Right hindlimb (tissue), 1 donor: ENCODE measurements around the gene PABPC3.

Experiments used
- DNase-seq: peaks from one replicate; pipeline ENCODE4 v3.0.0-alpha.2; 2018

Gene PABPC3

DNA sequence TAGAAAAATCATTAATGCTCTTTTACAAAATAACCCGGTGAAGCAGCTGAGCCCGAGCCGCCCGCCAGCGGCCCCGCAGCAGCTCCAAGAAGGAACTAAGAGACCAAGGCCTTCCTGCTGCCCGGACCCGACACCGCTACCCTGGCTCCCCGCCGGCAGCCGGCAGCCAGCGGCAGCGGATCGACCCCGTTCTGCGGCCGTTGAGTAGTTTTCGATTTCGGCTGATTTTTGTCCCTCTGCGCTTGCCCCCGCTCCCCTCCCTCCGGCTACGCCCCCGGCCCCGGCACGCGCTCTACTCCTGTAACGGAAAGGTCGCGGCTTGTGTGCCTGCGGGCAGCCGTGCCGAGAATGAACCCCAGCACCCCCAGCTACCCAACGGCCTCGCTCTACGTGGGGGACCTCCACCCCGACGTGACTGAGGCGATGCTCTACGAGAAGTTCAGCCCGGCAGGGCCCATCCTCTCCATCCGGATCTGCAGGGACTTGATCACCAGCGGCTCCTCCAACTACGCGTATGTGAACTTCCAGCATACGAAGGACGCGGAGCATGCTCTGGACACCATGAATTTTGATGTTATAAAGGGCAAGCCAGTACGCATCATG, at the start of gene PABPC3:
Gene PABPC3, plus strand, starts transcription at position 286 of the 603 bp plus-strand sequence. Its CDS starts 63 bp downstream, at position 349.
- DNase-seq = peak; percentile 44

DNA sequence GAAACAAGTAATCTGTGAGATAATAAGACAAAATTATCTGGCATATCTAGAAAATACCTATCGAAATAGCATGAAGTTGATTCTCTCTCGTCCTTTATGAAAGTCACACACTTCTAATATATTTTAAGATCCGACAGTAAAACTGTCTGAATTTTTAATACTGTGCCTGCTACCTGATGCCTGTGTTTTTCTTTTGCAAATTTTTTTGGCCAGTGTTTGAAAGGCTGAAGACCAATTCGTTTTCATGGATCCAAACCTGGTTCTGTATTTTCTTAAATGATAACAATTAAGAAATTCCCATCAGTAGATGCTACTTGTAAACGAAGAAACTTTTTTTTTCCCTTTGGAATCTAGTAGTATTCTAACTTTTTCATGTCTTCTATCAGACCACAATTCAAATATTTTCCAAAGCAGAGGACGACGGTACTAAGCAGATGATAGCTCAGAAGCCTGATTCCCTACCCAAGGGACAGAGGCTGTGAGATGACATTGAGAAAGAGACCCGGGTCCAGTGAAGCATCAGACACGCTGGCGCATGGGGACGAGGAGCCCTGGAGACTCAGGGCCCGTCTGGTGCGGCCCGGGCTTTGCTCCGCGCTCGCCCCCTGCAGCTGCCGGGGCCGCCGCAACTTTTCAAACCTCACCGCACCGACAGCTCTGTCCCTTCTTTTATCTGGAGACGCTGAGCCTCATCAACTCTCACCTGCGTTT, 49.5 kb upstream of the PABPC3 start:
- no peak for DNase-seq

DNA sequence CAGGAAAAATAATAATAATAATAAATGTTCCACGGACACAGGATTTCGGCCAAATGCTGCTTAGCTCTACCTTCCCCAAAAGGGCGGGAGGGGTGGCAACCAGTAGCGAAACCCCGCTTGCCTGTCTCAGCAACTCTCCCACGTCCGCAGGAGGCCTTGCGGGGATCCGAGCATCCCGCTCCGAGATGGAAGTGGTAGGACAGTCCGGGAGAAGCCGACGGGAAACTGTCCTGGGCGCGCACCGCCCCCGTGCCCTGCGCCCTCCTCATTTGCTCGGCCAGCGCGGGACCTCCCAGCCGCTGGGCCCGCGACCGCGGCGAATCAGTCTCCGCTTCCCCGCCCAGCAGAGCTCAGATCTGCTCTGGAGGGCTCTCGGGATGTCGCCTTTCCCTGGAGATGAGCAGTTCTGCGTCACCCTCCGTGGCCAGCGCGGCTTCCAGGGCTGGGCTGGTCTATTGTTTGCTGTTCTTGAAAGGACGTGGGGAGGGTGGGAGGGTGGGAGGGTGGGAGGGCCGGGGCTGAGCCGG, 48.9 kb upstream of the PABPC3 start:
- DNase-seq = peak; percentile 48

DNA sequence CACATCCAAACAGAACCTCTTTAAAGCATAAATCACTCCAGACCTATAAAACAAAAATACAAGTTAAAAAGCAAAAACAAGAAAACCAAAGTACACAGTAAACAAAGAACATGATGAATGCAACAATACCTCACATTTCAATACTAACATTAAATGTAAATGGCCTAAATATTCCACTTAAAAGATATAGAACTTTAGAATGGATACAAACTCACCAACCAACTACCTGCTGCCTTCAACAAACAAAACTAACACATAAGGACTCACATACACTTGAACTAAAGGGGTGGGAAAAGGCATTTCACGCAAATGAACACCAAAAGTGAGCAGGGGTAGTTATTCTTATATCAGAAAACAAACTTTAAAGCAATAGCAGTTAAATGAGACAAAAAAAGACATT, 44.9 kb upstream of the PABPC3 start:
- no peak for DNase-seq

DNA sequence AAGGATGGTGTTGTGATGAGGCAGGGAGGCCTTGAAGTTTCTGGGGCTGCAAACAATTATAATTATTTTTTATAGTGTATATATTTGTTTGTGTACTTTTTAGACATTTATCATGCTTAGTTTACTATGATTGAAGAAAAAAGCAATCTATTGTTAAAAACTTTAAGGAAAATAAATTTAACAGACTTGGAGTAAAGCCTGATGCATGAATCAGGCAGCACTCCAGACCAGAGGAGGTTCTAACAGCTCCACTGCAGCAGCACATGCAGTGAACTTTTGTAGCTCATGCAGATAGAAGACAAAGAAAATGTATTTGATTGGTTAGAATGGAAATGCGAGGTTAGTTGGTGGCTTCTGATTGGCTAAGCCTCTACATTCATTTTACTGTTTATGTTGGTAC, 36.8 kb upstream of the PABPC3 start:
- no peak for DNase-seq

DNA sequence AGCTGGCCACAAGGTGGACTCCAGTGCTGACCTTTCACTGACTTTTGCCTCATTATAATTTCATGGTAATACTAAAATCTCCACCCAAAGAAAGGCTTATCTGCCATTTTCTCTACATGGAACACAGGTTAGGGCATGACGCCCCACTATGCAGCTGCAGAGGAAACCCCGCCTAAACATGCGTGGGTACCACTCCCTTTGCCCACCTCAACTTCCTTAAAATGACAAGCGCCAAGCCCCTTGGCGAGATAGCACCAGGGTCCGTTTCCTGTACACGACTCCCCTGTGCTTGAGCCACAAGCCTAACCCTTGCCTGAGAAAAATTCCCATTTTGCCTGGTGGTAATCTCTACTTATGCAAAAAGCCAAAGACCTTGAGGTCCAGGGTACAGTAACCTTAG, 36.0 kb upstream of the PABPC3 start:
- DNase-seq = no peak

DNA sequence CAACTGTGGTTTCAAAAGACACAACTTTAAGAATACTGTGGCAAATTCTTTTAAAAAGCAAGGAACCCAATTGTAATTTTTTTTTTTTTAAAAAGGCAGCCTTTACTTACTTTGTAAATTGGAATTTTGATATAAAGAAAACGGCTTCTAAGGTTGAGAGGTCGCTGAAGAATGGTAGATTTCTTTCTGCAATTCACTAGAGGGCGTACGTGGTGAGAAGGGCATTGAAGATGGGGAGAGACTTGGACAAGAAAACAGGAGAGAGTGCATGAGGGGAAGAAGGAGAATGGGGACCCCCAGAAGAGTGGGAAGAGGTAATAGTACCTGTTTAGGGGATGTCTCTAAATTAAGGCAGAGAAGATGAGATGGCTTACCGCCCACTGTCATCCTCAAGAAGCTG, 33.5 kb upstream of the PABPC3 start:
- DNase-seq = no peak

DNA sequence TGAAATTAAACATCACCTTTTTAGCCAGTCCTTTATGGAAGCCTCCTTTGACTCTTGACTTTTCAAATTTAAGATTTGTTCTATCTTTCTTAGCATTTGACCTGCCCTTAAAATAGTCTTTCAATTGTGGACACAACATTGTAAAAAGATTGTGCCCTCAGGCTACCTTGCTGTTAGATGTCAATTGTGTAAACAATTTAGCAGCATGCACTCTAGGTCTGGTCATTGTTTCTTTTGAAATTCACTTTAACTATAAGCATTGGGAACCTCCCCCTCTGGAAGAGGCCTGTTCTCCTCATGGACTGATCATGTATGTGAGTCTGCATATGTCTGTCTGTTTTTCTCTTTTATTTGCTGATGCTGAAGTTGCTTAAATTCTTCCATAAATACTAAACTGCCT, 31.5 kb upstream of the PABPC3 start:
- no peak for DNase-seq

DNA sequence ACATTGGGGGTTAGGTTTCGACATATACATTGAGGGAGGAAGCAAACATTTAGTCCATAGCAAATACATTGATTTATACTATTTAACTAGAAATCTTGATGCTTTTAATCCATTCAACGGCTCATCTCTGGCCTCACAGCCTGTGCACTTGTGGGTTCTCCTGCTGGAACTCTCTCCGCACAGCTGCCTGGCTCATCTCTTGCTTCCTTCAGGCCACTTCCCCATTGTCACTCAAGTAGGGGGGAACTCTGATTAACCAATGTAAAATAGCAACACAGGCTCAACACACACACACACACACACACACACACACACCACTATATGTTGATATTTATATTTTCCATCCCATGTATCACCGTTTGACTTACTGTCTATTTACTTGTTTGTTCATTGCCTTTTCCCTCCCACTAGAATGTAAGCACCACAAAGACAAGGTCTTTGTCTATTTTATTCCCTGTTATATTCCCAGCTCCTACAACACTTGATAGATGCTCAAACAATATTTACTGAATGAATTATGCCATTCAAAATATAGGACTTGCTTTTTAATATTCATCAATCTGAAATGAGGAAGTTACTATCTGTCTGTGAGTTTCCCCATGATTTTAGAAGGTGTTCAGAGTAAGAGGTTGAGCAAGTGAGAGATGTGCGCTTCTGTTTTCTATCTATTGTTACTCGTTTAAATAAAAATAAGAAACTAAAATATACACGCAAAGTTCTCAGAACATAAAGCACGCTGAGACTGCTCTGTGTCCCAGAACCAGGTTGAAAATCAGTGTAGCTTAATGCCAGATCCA, 29.8 kb upstream of the PABPC3 start:
- DNase-seq = no peak

DNA sequence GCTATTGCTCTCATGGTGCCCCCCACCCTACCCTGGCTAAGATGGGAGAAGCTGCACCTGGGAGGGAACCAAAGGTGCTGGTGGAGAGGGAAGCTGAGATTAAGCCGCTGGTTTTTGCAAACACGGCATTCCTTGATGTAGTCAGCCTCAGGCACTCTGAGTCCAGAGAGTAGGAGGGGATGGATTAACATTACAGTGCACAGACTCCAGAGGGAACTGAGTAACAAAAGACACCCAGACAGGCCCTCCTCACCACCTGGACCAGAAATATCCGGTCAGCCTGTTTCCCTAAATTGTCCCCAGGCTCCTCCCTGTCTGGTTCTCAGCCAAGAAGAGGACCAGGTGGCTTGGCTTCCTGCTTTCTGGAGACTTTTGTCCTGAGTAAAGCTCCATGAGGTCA, 28.9 kb upstream of the PABPC3 start:
- peak; percentile 21 for DNase-seq

DNA sequence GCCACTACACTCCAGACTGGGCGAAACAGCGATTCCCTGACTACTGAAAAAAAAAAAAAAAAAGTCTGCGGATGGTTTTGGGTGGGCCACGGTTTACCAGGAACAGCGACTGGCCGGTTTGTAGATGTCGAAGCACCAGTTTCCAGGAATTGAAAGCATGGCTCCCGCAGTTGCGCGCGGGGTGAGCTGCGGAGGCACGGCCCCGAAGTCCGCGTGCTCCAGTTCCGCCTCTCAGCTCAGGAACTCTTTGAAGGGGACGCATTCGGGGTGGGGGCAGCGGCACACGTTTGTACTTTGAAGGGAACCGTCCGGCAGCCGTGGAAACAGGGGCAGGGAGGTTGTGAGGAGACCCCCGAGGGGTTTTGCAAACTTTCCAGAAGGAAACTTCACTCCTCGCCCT, 27.1 kb upstream of the PABPC3 start:
- no peak for DNase-seq

DNA sequence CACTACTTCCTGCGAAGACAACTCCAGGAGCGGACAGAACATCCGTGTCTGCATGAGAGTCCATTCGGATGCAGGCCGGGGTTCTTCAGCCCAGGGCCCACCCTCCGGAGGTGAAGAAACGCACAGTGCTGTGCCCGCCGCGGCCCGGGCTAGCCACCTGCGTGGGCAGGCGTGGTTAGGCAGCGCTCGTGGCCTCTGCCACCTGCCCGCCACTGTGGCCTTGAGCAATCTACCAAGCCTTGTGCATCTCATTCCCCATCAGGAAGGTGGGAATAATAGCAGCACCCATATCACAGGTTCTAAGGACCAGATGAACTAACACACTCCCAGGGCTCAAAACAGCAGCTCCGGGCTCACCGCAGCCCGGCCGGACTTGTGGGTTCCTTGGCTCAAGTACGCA, 26.7 kb upstream of the PABPC3 start:
- DNase-seq = no peak

DNA sequence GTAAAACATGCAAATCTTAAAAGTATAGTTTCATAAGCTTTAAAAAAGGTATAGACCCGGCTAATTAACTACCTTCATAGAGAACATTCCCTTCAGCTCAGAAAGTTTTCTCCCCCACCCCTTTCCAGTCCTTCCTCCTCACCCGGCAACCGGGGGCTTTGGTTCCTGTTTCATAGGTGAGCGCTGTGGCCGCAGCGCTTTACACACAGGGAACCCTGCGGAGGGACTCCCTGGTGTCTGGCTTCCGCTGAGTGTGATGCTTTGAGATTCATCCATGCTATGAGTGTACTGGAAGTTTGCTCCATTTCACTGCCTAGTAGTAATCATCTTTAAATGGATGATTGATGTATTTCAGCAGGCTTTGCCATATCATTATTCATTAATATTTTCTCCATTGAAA, 26.0 kb upstream of the PABPC3 start:
- no peak for DNase-seq

DNA sequence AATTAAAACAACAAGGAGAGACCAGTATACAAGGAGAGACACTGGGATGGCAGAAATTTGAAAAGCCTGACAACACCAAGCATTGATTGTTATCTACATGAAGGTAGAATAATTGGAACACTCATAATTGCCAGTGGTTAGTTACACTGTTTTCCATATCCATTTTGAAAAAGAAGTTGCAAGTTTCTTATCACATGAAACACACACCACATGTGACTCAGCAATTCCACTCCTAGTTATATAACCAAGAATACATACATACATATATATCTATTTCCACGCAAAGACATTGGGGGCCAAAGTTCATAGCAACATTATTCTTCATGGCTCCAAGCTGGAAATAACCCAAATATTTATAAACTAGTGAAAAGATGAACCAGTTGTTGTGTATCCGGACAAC, 15.2 kb upstream of the PABPC3 start:
- DNase-seq = no peak

DNA sequence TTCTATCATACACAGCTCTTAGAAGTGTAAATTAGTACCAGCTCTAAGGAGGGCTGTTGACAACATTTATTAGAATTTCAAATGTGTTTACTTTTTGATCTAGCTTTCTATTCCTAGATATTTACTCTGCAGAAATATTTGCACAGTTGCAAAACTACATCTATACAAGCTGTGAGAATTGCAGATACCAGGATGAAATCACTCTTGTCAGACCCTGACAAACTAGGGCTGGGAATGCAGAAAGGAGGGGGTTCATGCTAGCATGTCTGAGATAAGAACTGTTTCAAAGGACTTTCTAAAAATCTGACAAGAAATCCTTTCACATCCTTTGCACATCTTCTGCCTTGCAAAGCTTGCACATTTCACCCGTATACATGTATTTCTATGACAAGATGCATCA, 11.8 kb upstream of the PABPC3 start:
- no peak for DNase-seq

DNA sequence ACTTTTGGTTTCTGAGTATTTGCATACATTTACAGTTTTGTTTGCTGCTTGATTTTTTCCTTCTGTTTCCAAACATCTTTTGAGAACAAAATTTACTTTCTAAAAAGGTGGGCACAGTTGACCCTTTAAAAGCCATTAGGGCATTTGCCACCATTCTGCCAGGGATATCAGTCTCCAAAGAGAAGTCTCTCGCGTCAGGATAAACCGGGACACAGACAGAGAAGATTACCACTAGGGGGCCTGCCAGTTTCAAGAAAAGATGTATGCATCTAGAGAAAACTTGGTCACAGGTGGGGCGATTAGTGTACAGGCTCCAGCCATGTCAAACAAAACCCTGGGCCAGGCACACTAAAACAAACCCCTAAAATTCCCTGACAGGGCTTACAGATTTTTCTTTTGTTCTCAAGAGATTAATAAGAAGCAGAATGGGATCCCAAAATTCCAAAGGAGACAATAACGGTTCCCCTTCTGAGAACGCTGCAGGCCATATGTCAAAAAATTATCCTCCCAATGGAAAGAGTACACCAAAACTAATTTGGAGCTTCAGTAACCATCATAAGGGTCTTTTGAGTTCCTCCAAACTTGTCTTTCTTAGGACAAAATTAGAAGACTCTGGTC, 10.7 kb upstream of the PABPC3 start:
- peak; percentile 27 for DNase-seq

DNA sequence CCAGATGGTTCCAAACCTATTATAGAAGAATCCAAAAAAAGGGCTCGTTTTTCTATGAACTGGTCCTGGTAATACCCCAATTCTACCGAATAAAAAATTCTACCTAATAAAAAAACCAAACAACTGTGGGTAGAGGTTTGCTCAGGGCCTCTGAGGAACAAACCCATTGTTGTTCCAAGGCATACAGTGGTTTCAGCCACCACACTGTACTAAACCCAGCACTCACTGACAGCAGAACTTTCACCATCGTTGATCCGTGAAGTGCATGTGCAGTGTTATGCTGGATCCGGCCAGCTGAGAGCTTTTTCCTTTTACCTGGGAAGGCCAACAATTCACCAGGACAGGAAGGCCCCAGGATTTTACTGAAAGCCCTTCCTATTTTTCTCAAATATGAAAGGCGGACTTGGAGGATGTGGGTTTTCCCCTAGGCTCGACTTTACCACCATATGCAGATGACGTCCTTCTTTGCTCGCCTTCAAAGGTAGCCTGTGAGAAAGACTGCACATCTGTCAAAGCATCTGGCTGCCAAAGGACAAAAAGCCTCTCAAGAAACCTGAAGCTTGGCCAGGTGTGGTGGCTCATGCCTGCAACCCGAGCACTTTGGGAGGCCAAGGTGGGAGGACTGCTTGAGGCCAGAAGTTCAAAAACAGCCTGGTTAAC, 7.2 kb upstream of the PABPC3 start:
- no peak for DNase-seq

DNA sequence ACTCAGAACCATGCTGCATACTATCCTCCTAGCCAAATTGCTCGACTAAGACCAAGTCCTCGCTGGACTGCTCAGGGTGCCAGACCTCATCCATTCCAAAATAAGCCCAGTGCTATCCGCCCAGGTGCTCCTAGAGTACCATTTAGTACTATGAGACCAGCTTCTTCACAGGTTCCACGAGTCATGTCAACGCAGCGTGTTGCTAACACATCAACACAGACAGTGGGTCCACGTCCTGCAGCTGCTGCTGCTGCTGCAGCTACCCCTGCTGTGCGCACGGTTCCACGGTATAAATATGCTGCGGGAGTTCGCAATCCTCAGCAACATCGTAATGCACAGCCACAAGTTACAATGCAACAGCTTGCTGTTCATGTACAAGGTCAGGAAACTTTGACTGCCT, 1.5 kb downstream of the PABPC3 start:
- DNase-seq = no peak

DNA sequence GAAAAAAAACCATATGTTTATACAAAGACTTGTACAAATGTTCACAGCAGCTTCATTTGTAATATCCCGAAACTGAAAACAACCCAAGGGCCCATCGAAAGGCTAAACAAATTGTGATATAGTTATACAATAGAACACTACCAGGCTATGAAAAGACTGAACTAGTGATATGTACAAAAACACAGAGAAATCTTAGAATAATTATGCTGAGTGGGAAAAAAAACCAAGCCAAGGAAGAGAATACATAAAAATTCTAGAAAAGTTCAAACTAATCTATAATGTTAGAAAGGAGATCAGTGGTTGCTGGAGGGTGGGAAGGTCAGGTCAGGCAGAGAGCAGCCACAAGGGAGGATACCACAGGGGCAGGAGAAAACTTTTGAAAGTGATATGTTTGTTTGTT, 7.8 kb downstream of the PABPC3 start:
- DNase-seq = no peak

DNA sequence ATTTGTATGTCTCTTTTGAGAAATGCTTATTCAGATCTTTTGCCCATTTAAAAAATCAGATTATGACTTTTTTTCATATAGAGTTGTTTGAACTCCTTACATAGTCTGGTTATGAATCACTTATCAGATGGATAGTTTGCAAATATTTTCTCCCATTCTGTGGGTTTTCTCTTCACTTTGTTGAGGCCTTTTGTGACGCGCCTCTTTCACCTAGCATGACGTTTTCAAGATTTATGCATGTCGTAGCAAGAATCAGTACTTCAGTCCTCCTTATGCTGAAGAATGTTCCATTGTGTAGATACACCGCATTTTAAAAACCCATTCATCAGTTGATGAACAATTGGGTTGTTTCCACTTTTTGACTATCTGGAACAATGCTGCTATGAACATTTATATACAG, 13.4 kb downstream of the PABPC3 start:
- DNase-seq = no peak

DNA sequence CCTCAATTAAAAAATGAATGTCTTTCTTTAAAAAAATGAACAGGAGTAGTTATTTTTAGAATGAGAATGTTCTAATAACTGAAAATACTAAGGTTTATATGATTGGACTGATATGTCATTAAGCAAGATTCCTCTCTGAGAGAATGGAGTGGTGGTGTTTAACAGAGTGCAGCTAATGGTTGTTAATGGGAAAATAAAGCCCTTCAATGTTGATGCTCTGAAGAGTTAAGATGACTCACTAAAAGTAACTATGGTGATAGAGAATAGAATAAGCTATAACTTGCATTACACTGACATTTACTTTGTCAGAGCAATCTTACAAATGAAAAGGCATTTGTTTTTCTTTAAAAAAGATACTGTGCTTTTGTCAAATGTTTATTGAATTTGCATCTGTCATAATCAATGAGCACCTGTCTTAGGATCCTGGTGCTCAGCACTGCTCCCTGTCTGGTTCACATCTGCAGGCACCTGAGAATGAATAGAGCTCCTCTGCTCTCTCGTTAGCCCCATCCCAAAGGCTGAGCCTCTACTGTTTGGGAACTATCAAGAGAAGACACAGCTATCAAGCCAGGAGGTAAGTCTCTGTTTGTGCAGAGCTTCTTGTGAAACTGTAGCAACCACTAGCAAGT, 15.1 kb downstream of the PABPC3 start:
- DNase-seq = no peak

DNA sequence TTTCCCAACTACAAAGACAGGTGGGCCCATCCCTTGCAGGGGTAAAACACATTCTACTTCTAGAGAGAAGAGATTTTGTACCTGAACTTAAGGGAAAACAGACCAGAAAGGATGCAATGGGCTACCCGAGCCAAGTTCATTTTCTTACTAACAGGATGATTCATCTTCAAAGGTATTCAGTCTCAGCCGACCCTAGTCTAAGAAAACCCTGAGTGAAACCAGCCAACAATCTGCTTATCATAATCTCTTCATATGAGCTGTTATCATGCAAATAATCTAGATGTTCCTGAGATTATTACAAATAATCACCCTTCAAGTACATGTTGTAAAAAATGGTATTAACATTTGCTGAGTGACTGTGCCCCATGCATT, 15.6 kb downstream of the PABPC3 start:
- no peak for DNase-seq
